Measurements from ENCODE around the gene MRPL23.

GRCh38 chr11:1958367-1958766, 11.2 kb downstream of the MRPL23 start:
- TF ChIP-seq EZH2phosphoT487 (IDR thresholded peaks at IDR 0.05; ENCODE audit: low read depth, severe bottlenecking, unreplicated experiment) = no peak
- TF ChIP-seq CTCF (IDR thresholded peaks at IDR 0.05; ENCODE audit: poor library complexity) = no peak

All from hepatocyte (in vitro differentiated cells).